Lower leg skin (tissue), 3 donors: ENCODE results near the gene WEE2.

ENCODE experiments used
- CTCF ChIP-seq, 3 donors: fragments of 450-650 bp; IDR thresholded peaks; one replicate each; pipeline ENCODE4 v1.5.1; 2016; ENCODE audit warnings: antibody characterized with exemption in 3 of 3, mild to moderate bottlenecking in 3 of 3, moderate library complexity in 2 of 3
- POLR2A ChIP-seq, 2 donors: fragments of 450-650 bp; IDR thresholded peaks; one replicate each; pipeline ENCODE4 v1.6.1; 2016 to 2017; ENCODE audit warnings: antibody characterized with exemption in 2 of 2, mild to moderate bottlenecking in 1 of 2, moderate library complexity in 1 of 2

- TF ChIP-seq CTCF (IDR thresholded peaks at IDR 0.05) (no peak), POLR2A (IDR thresholded peaks at IDR 0.05) (no peak)
Observed at GRCh38 chr7:141698247-141699015, 9.7 kb upstream of the WEE2 start.
